Skeletal muscle tissue (tissue), 4 donors: Measurements from ENCODE around the gene ARL13B. TPM values are rescaled to one million over a fixed set of nuclear protein-coding genes. Genes with fewer than 3 reads are reported as not detected.
"Not testable (repeated sequence)": the region's sequence is repeated elsewhere in the genome, so short reads cannot be mapped to it uniquely, and the experiment has no call there.

Source experiments
- H3K27ac ChIP-seq: one replicate; pipeline ENCODE4 v1.7.0; 2013; ENCODE audit warnings: mild to moderate bottlenecking, low read depth, low read length, inconsistent platforms
- H3K27me3 ChIP-seq, 3 donors: one replicate each; pipeline ENCODE4 v1.7.0; 2013; ENCODE audit warnings: low read length in 3 of 3; ENCODE audit not compliant: control insufficient read depth in 3 of 3, insufficient read depth in 3 of 3
- H3K36me3 ChIP-seq, 3 donors: one replicate each; pipeline ENCODE4 v1.7.0; 2013; ENCODE audit warnings: low read length in 3 of 3; ENCODE audit not compliant: control insufficient read depth in 3 of 3, insufficient read depth in 3 of 3
- H3K4me1 ChIP-seq, 3 donors: one replicate each; pipeline ENCODE4 v1.7.0; 2013; ENCODE audit warnings: low read length in 3 of 3, mild to moderate bottlenecking in 3 of 3; ENCODE audit not compliant: control insufficient read depth in 3 of 3, insufficient read depth in 3 of 3
- H3K4me3 ChIP-seq, 3 donors: one replicate each; pipeline ENCODE4 v1.7.0; 2013; ENCODE audit warnings: low read length in 3 of 3
- H3K9ac ChIP-seq, 3 donors: one replicate each; pipeline ENCODE4 v1.7.0; 2013; ENCODE audit warnings: low read length in 3 of 3, mild to moderate bottlenecking in 3 of 3, moderate library complexity in 2 of 3, low read depth in 1 of 3
- H3K9me3 ChIP-seq, 3 donors: one replicate each; pipeline ENCODE4 v1.7.0; 2013; ENCODE audit warnings: low read length in 3 of 3; ENCODE audit not compliant: control insufficient read depth in 3 of 3
- total RNA-seq: library from RNA; depleted of rRNA; stranded (reverse); fragments of >200 nt; gene quantifications from one replicate; pipeline ENCODE4 v1.2.3, GENCODE V29; 2014
- donor health status: Osteomylitis.

Gene ARL13B
- total RNA-seq, 1 donor from 2014 or later = 3.7 TPM

DNA sequence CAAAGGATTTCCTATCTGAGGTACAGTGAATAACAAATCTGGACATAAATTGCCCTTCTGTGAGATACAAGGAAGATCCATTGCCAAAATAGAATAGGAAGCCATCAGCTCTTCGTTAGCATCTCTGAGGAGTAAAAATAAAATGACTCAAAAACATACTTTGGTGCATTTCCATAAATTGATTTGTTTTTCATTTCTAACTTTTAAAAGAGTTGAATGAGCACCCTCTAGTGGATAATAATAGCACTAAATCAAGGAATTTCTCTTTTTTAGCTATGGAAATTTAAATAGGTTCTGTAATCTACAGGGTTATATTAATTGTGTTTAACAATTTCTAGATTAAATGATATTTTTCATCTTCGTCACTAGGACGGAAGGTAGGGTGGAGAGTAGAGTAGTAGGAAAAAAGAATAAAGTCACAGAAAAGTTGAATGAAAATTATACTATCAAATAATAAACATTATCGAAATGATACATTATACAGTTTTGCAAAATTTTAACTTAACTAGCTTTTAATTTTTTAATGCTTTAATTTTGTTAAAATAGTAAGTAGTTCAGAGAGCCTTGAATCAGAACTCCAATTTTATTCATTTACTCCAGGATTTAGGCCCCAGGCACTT lies 89.3 kb downstream of the ARL13B start:
- Histone ChIP-seq H3K4me1 (peaks cover 0 to 2% (median 0%) of the 10 kb centered on the region in 3 donors), H3K36me3 (peaks cover 4 to 14% (median 6%) of the 10 kb centered on the region in 3 donors), H3K27me3 (no peaks in the 10 kb centered on the region), H3K9ac (no peak overlapping the region), H3K27ac (no peak overlapping the region), H3K4me3 (no peak overlapping the region), H3K9me3 (no peaks in the 10 kb centered on the region)

DNA sequence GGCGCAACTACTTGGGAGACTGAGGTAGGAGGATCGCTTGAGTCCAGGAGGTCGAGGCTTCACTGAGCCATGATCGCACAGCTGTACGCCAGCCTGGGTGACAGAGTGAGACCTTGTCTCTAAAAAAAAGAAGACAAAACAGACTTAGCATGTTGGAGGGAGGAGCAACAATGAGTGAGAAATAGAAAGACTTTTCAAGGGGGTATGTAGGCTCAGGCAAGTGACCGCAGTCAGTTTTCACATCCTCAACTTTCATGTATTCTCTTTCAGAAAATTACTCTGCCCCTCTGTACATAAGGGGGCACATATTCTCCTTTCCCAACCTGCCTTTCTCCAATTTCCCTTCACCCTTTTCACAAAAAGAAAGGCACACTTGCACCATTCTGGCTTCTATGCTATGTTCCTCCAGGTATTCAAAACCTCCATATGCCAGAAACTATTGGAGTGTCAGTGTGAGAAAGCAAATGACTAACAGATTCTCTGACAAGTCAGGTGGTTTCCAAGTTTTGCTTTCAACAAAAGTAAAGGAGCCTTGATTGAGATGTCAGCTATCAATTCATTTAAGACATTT lies 90.5 kb downstream of the ARL13B start:
- Histone ChIP-seq H3K9me3 (no peaks in the 10 kb centered on the region), H3K36me3 (peaks cover 4 to 14% (median 6%) of the 10 kb centered on the region in 3 donors), H3K27ac (no peak overlapping the region), H3K4me3 (no peak overlapping the region), H3K27me3 (no peaks in the 10 kb centered on the region), H3K4me1 (no peaks in the 10 kb centered on the region), H3K9ac (no peak overlapping the region)

DNA sequence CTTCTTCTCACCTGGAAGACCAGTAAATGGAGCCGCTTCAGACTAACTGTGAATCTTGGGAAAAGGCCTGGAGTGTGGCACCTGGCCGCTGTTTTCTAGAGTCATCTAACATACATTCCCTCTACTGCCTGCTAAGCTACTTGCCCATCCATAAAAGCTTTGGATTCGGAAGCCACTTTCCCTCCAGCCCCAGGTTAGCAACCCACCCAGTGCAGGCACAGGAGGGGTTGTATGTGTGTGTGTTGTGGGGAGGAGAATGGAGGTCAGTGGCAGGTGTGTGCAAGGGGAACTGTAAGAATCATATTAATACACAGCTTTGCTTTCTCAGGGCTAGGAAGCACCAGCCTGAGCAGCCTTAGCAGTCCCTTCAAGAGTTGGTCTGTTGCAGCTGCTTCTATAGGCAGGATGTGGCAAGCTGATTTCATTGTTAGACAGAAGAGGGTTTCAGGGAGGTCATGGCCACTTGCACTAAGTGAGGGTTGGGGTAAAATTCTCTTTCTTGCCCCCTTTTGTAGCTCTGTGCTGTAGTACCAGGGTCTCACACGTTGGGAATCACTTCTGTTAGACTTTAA lies 91.8 kb downstream of the ARL13B start:
- Histone ChIP-seq H3K4me1 (no peaks in the 10 kb centered on the region), H3K9ac (no peak overlapping the region), H3K9me3 (no peaks in the 10 kb centered on the region), H3K36me3 (peaks cover 4 to 10% (median 5%) of the 10 kb centered on the region in 3 donors), H3K27ac (no peak overlapping the region), H3K27me3 (no peaks in the 10 kb centered on the region), H3K4me3 (no peak overlapping the region)

DNA sequence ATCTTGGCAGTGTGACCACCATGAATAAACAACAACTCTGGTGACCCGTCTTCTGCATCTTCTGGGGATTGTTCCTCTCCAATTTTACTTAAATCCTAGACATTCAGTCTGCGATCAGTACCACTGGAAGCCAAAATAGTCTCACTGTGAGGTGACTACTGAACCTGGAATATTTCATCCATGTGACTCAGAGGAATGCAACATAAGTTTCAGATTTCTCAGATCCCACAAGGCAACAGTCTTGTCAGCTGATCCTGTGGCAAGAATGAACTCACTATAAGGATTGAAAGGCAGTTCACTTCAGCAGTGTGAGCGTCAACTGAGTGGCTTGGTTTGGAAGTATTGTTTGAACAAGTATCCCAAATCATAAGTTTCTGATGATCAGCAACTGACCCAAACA lies 96.1 kb downstream of the ARL13B start:
- Histone ChIP-seq H3K36me3 (peaks cover 4% of the 10 kb centered on the region in 3 donors), H3K27me3 (no peaks in the 10 kb centered on the region), H3K4me1 (no peaks in the 10 kb centered on the region), H3K27ac (no peak overlapping the region), H3K9ac (no peak overlapping the region), H3K9me3 (no peaks in the 10 kb centered on the region), H3K4me3 (no peak overlapping the region)

DNA sequence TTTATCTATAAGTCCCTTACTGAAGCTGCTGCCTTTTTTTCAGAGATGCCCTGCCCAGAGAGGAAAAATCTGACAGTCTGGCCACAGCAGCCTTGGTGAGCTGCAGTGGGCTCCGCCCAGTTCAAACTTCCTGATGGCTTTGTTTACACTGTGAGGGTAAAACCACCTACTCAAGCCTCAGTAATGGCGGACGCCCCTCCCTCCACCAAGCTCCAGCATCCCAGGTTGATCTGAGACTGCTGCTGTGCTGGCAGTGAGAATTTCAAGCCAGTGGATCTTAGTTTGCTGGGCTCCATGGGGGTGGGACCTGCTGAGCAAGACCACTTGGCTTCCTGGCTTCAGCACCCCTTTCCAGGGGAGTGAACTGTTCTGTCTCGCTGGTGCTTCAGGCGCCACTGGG lies 100.6 kb downstream of the ARL13B start:
- H3K9me3 ChIP-seq, H3K27ac ChIP-seq, H3K4me3 ChIP-seq, H3K9ac ChIP-seq, H3K4me1 ChIP-seq, H3K36me3 ChIP-seq, H3K27me3 ChIP-seq: not testable (repeated sequence)

DNA sequence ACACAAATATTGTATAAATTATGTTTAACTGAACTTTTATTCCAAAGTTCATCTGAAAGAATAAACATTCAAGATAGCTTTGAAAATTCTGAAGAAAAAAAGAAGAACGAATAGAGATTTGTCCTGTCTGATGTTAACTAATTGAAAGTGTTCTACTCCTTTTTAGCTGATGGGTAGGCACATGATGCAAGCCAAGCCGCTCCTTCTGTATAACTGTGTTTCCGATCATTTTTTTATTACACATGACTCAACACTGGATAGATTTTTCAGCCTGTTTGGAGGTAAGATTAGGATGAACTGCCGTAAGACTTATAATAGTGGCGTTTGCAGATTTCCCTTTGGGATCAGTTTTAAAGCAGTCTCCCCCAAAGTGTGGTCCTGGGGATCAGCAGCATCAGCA lies 101.9 kb downstream of the ARL13B start:
- Histone ChIP-seq H3K4me1 (no peaks in the 10 kb centered on the region), H3K36me3 (peaks cover 0 to 4% (median 2%) of the 10 kb centered on the region in 3 donors), H3K9me3 (no peaks in the 10 kb centered on the region), H3K27ac (no peak overlapping the region), H3K9ac (no peak overlapping the region), H3K27me3 (no peaks in the 10 kb centered on the region), H3K4me3 (no peak overlapping the region)

DNA sequence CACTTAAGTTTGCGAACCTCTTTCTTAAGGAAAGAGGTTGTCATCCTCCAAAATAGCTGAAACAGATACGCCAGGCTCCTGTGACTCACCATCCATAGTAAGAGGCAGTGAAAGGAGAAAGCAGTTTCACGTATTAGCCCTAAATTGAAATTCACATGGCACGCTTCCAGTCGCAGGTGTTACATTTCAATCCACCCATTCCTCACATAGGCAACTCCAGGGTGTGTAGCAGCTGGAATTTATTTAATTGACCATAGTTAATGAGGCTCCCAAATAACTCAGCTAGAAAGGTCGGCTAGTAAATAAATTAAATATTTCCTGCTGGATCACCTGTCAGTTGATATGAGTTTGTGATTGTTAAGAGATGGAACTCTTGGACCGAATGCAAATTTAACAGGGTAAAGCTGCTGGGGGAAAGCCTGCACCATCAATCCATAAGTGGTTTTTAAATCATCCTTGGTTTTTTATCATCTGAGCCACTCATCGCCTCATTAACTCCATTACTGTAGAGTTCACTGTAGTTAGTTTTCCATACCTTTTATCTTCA lies 102.5 kb downstream of the ARL13B start:
- H3K4me1 ChIP-seq = no peaks in the 10 kb centered on the region
- H3K36me3 ChIP-seq = peaks cover 0 to 4% (median 0%) of the 10 kb centered on the region in 3 donors
- no peak overlapping the region for H3K27ac ChIP-seq
- no peaks in the 10 kb centered on the region for H3K9me3 ChIP-seq
- no peak overlapping the region for H3K4me3 ChIP-seq
- H3K9ac ChIP-seq = no peak overlapping the region
- no peaks in the 10 kb centered on the region for H3K27me3 ChIP-seq

DNA sequence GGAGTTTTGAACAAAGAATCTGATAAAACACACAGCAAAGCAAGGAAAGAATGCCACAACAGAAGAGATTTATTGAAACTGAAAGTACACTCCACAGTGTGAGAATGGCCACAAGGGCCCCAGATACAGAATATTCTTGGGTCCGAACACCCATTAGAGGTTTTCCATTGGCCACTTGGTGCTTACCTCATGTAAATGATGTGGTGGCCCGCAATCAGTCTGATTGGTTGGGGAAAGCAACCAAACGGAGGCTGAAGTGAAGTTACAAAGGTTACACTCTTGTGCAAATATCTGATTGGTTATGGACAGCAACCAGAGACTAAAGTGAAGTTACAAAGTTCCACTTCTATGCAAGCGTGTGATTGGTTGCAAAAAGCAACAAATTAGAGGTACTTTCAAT lies 103.3 kb downstream of the ARL13B start:
- H3K9ac ChIP-seq = no peak overlapping the region
- peaks cover 0 to 4% (median 0%) of the 10 kb centered on the region in 3 donors for H3K36me3 ChIP-seq
- no peak overlapping the region for H3K4me3 ChIP-seq
- H3K9me3 ChIP-seq = no peaks in the 10 kb centered on the region
- no peaks in the 10 kb centered on the region for H3K4me1 ChIP-seq
- H3K27ac ChIP-seq = no peak overlapping the region
- no peaks in the 10 kb centered on the region for H3K27me3 ChIP-seq

DNA sequence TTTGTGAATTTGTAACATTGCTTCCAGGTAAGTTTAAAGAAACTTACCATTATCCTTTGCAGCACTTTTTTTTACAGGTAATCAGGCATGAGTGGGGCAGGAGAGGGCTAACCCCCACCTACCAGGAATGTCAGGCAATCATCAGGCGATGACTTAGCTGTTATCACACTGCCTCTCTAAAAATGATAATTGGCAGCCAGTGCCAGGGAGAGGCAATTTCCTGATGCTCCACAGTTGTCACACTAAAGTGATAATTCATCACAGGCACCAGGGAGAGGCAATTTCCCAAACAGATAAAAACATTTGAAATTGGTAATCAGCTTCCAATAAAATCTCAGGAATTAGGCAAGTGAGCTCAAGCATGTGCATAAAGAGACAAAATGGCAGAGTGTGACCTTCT lies 109.2 kb downstream of the ARL13B start:
- Histone ChIP-seq H3K4me1 (no peaks in the 10 kb centered on the region), H3K9me3 (no peaks in the 10 kb centered on the region), H3K36me3 (peaks cover 2 to 4% (median 3%) of the 10 kb centered on the region in 3 donors), H3K9ac (no peak overlapping the region), H3K27me3 (no peaks in the 10 kb centered on the region), H3K27ac (no peak overlapping the region), H3K4me3 (no peak overlapping the region)

DNA sequence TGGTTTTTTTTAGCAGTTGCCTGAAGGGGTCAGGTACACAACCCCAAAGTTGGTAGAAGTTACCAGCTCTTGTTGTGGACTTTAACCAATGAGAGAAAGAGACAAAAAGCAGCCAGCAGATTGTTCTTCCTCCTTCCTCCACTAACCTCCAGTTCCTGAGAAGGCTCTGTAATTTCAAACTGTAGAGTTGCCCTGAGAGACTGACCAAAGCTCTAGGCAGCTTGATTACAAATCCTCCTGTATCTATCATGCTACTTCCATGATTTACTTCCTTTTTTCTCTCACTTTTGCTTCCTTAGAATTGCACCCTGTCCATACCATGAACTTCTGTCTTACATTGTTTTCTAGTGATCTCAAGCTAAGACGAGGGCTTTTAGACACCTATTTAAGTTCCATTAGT lies 112.1 kb downstream of the ARL13B start:
- Histone ChIP-seq H3K27me3 (no peaks in the 10 kb centered on the region), H3K9ac (no peak overlapping the region), H3K4me1 (no peaks in the 10 kb centered on the region), H3K27ac (no peak overlapping the region), H3K9me3 (no peaks in the 10 kb centered on the region), H3K36me3 (peaks cover 2 to 8% (median 6%) of the 10 kb centered on the region in 3 donors), H3K4me3 (no peak overlapping the region)
